GM12892 (cell line): Measurements from ENCODE around the gene CAMKK2. TPM values are rescaled to one million over a fixed set of nuclear protein-coding genes. Genes with fewer than 3 reads are reported as not detected.

Experiments
- DNase-seq: peaks from one replicate; pipeline ENCODE4 v3.0.0; 2011; ENCODE audit not compliant: insufficient read length
- FAIRE-seq: peaks from 2 replicates; lab custom pipeline; 2011; peaks lifted over from hg19 to GRCh38; lab: Jason Lieb, UNC
- POLR2A ChIP-seq: IDR thresholded peaks from 2 replicates; pipeline ENCODE4 v1.6.1; 2011; ENCODE audit warnings: low read depth, low read length, control low read depth
- POLR2AphosphoS5 ChIP-seq: IDR thresholded peaks from 2 replicates; pipeline ENCODE4 v1.6.1; 2011; ENCODE audit warnings: low read depth, low read length, control low read depth
- TAF1 ChIP-seq: IDR thresholded peaks from 2 replicates; pipeline ENCODE4 v1.6.1; 2011; ENCODE audit warnings: low read depth, mild to moderate bottlenecking, control low read depth, low read length, borderline replicate concordance
- polyA plus RNA-seq: library from polyadenylated mRNA; unstranded; fragments of >200 nt; gene quantifications from one replicate; pipeline ENCODE4 v1.2.1, GENCODE V29; 2012; ENCODE audit warnings: missing spikeins, inconsistent platforms; ENCODE audit not compliant: missing spikeins

Gene CAMKK2
- 23.5 TPM for polyA plus RNA-seq

DNA sequence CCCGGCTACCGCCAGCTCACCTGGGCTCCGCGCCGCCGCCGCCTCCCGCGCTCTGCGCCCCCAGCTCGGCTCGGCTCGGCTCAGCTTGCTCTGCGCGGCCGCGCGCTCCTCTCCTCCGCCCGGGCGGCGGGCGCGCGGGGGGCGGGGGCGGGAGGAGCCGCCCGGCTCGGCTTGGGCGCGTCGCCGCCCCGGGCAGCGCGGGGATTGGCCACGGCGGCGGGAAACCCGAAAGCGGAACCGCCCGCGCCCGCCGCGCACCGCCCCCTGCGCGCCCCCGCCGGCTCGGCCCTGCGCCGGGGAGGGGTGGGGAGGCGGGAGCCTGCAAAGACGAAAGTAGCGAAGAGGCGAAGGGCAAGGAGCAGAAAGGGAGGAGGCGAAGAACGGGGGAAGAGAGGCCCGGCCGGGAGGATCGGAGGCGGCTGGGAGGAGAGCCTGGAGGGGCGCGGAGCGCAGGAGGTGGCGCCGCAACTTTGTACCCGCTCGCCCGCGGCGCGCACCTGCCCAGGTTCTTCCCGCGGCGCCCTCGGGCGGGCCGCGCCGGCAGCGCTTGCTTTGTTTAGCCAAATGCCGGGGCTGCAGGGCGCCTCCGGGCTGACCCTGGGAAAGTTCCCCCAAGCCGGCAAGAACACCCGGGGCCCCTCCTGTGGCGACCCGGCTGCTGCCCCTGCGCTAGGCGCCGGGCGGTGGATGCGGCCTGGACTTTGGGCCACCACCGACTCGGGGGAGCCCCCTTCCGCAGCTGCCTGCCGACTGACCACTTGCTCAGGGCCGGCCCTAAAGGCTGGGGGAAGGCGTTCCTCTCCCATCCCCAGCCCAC lies at the start of gene CAMKK2:
Gene CAMKK2, minus strand, starts transcription at position 92 of the 817 bp plus-strand sequence. CDS start 22,183 bp downstream, outside the sequence.
- peak; percentile 95 for FAIRE-seq
- DNase-seq, result peak; percentile 89
- 0 out of 2 replicates have a peak, but pooled peaks have one; percentile 18 for TF ChIP-seq TAF1
- peak; percentile 53 for TF ChIP-seq POLR2A
- TF ChIP-seq POLR2AphosphoS5, result no peak

GRCh38 chr12:121345151-121345815 lies 48.8 kb upstream of the CAMKK2 start:
- no peak for FAIRE-seq
- TF ChIP-seq TAF1 (no peak), POLR2AphosphoS5 (no peak), POLR2A (no peak)

GRCh38 chr12:121344506-121344905 lies 48.0 kb upstream of the CAMKK2 start:
- no peak for FAIRE-seq
- no peak for DNase-seq
- TF ChIP-seq POLR2A (no peak), POLR2AphosphoS5 (no peak), TAF1 (no peak)

More at GRCh38 chr12:121345151-121345815, 48.8 kb upstream of the CAMKK2 start:
- no peak for DNase-seq

DNA sequence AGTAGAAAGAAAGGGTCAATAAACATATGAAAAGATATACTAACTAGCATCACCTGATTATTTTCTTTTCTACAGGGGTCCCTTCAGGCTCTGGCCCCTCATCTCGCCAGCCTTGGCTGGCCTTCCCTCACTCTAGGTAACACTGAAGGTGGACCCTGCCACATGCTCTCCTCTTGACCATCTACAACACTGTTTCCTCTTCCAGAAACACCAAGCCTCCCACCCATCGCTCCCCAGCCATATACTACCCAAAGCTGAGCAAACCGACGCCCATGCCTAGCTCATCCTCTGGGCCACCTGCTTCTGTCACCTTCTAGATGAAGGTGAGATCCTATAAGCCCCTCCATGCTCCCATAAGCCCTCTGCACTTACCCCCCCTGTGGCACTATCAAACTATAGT lies 40.9 kb upstream of the CAMKK2 start:
- TF ChIP-seq POLR2A (0 out of 2 replicates have a peak, but pooled peaks have one; percentile 35), POLR2AphosphoS5 (peak; percentile 62; the same call in 1 of the 2 replicates), TAF1 (no peak)
- no peak for FAIRE-seq
- no peak for DNase-seq

- TF ChIP-seq POLR2A (no peak), POLR2AphosphoS5 (no peak), TAF1 (no peak)
- FAIRE-seq (peak; percentile 86), DNase-seq (no peak)
Measured at GRCh38 chr12:121334513-121335343, 38.2 kb upstream of the CAMKK2 start.

DNA sequence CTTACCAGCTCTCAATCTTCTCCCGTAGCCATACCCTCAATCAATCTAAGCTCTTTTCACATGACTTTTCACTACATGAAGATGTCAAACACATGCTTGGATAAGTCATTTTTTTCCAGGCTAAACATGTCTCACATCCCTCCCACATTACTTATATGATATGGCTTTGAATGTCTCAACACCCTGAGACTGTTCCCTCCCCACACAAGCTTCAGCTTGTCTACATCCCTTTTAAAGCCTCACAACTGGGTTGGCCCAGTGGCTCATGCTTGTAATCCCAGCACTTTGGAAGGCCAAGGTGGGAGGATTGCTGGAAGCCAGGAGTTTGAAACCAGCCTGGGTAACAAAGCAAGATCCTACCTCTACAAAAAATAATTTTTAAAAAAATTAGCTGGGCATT lies 37.2 kb upstream of the CAMKK2 start:
- no peak for TF ChIP-seq POLR2A
- TF ChIP-seq POLR2AphosphoS5, result no peak
- no peak for TF ChIP-seq TAF1
- DNase-seq, result no peak
- FAIRE-seq, result no peak

- FAIRE-seq (no peak), DNase-seq (no peak)
- no peak for TF ChIP-seq TAF1
- TF ChIP-seq POLR2AphosphoS5, result no peak
- TF ChIP-seq POLR2A, result no peak
Measured at GRCh38 chr12:121331248-121331647, 34.7 kb upstream of the CAMKK2 start.

GRCh38 chr12:121330692-121331091 lies 34.2 kb upstream of the CAMKK2 start:
- TF ChIP-seq POLR2AphosphoS5 (no peak), POLR2A (no peak), TAF1 (no peak)
- FAIRE-seq, result no peak
- no peak for DNase-seq

DNA sequence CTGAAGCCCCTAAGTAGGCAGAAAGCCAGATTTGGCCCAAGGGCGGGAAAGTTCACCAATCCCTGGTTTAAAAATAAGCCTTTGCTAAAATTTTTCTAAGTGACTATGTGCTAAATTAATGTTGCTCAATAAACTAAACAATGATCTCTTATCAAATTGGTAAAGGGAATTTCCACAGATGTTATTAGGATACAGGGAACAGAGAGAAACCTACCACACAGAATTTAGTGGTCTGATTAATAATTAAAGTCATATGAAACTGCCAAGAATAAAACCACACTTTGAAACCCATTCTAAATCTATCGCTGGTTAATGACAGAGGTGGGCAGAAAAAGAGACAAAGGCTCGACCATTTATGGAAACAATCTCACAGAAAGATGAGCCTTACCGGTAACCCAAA lies 33.7 kb upstream of the CAMKK2 start:
- DNase-seq, result no peak
- TF ChIP-seq POLR2A (no peak), TAF1 (no peak), POLR2AphosphoS5 (no peak)
- FAIRE-seq, result no peak

DNA sequence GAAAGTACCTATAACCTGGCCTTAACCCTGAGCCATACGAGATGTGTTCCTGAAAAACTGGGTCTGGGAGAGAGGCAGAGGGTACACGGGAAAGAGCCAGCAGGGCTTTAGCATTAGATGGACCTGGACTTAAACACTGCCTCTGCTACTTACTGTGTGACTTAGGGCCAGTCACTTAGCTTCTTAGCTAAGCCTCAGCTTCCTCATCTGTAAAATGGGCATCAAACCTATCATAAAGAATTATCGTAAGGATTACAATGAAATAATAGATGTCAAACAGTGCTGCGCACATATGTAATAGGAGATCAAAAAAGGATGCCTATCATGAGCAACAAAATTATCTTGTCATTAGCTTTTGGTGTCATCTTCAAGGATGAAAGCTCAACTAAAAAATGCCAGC lies 32.1 kb upstream of the CAMKK2 start:
- FAIRE-seq, result no peak
- TF ChIP-seq POLR2AphosphoS5 (no peak), POLR2A (no peak), TAF1 (no peak)

GRCh38 chr12:121326996-121327674 lies 30.6 kb upstream of the CAMKK2 start:
- TF ChIP-seq POLR2AphosphoS5 (no peak), POLR2A (no peak), TAF1 (no peak)
- DNase-seq, result no peak
- no peak for FAIRE-seq

More for the DNA sequence above, 32.1 kb upstream of the CAMKK2 start:
- no peak for DNase-seq

- TF ChIP-seq POLR2AphosphoS5 (no peak), TAF1 (no peak), POLR2A (no peak)
- FAIRE-seq (no peak), DNase-seq (no peak)
Measured at GRCh38 chr12:121325922-121326396, 29.4 kb upstream of the CAMKK2 start.
